ENCODE measurements around the gene DNER.

- TF ChIP-seq CTCF (IDR thresholded peaks at IDR 0.05; ENCODE audit: low read length) (no peak), EZH2 (IDR thresholded peaks at IDR 0.05; ENCODE audit: borderline replicate concordance, low read length) (no peak)
Measured at GRCh38 chr2:229748950-229749349, 34.6 kb upstream of the DNER start.
